HG03432 (cell line): ENCODE data around the gene SMIM17.
A peak's percentile ranks its signal among the peaks of the same experiment; 100 is the strongest.

Experiments used
- ATAC-seq: cut with Tn5 transposase; IDR thresholded peaks from one replicate; pipeline ENCODE4 v1.9.1; 2021; ENCODE audit warnings: mild to moderate bottlenecking, moderate library complexity; ENCODE audit not compliant: unreplicated experiment

SMIM17 gene

GRCh38 chr19:56642711-56643459 is at the start of gene SMIM17:
SMIM17 (plus strand) TSS chr19:56643159; CDS start chr19:56645668, 2,509 bp downstream.
- no peak for ATAC-seq

- no peak for ATAC-seq
Observed at GRCh38 chr19:56594446-56594782, 48.5 kb upstream of the SMIM17 start.

- ATAC-seq = peak; percentile 96
Observed at GRCh38 chr19:56594783-56595547, 48.0 kb upstream of the SMIM17 start, which contains the start of gene ZNF71. ZNF71 (plus strand) TSS chr19:56595302; CDS start chr19:56601559, 6,257 bp downstream.

GRCh38 chr19:56595548-56595899 is 47.4 kb upstream of the SMIM17 start:
- peak; percentile 25 for ATAC-seq

- no peak for ATAC-seq
Observed at GRCh38 chr19:56596676-56597075, 46.3 kb upstream of the SMIM17 start.

- no peak for ATAC-seq
Observed at GRCh38 chr19:56597696-56598095, 45.3 kb upstream of the SMIM17 start.

GRCh38 chr19:56601375-56601774 is 41.6 kb upstream of the SMIM17 start:
- no peak for ATAC-seq

- ATAC-seq = no peak
Observed at GRCh38 chr19:56603829-56604228, 39.1 kb upstream of the SMIM17 start.

GRCh38 chr19:56608274-56608964 is 34.5 kb upstream of the SMIM17 start:
- ATAC-seq = no peak

- no peak for ATAC-seq
Observed at GRCh38 chr19:56611288-56611687, 31.7 kb upstream of the SMIM17 start.

GRCh38 chr19:56612737-56613136 is 30.2 kb upstream of the SMIM17 start:
- ATAC-seq = no peak

GRCh38 chr19:56613639-56614038 is 29.3 kb upstream of the SMIM17 start:
- no peak for ATAC-seq

GRCh38 chr19:56617531-56617930 is 25.4 kb upstream of the SMIM17 start:
- ATAC-seq = no peak

GRCh38 chr19:56619121-56619520 is 23.8 kb upstream of the SMIM17 start:
- no peak for ATAC-seq

GRCh38 chr19:56622374-56622773 is 20.6 kb upstream of the SMIM17 start:
- no peak for ATAC-seq

GRCh38 chr19:56623006-56623405 is 20.0 kb upstream of the SMIM17 start:
- ATAC-seq = no peak

- ATAC-seq = no peak
Observed at GRCh38 chr19:56625708-56626107, 17.3 kb upstream of the SMIM17 start.

- no peak for ATAC-seq
Observed at GRCh38 chr19:56633021-56633420, 9.9 kb upstream of the SMIM17 start.

GRCh38 chr19:56637976-56638555 is 4.9 kb upstream of the SMIM17 start:
- no peak for ATAC-seq

GRCh38 chr19:56639217-56639616 is 3.7 kb upstream of the SMIM17 start:
- no peak for ATAC-seq

- ATAC-seq = no peak
Observed at GRCh38 chr19:56643460-56643955, 549 bp downstream of the SMIM17 start.
